ENCODE data around the gene CEP170B.
A peak's percentile ranks its signal among the peaks of the same experiment; 100 is the strongest.
"Not testable (repeated sequence)": the region's sequence is repeated elsewhere in the genome, so short reads cannot be mapped to it uniquely, and the experiment has no call there.

CEP170B gene

DNA sequence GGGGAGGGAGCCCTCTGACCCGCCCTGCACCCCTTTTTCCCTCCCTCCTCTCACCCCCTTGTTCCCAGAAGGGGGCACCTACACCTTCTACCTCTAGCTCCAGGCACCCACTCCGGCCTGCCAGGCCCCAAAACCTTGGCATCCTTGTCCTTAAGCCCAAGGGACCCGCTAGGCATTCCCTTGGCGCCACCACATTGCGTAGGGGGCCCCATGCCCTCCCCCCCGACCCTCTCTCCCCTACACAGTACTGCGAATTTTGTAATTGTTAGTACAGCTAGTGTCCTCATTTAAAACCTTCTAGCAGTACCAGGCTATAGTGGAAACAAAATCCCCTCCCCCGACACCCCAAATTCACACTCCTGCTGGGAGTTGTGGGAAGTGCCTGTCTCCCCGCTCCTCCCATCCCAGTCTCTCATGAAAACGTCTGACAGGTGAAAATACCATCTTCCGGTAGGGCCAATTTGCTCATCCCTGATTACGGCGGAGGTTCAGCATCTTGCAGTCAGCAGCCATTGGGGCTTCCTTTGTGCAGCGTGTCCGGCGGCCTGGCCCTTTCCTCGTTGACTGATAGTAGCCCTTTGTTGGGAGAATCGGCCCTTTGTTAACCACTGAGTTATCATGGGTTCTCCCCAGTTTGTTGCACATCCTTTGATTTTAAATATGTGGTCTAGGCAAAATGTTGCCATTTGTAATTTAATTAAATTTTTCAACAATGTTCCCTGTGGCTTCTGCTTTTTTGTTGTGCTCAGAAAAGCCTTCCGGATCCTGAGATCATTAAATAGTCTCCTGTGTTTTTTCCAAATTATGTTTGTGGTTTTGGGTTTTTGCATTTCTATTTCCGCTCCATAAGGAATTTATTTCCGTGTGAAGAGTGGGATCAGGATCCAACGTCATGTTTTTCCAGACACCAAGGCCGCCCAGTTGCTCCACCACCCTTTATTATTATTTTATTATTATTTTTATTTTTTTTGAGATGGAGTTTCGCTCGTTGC lies 7.9 kb upstream of the CEP170B start:
- Mint-ChIP-seq H3K27ac (no peak overlapping the region), H3K4me1 (ENCODE audit: low read depth) (no peaks in the 10 kb centered on the region)

DNA sequence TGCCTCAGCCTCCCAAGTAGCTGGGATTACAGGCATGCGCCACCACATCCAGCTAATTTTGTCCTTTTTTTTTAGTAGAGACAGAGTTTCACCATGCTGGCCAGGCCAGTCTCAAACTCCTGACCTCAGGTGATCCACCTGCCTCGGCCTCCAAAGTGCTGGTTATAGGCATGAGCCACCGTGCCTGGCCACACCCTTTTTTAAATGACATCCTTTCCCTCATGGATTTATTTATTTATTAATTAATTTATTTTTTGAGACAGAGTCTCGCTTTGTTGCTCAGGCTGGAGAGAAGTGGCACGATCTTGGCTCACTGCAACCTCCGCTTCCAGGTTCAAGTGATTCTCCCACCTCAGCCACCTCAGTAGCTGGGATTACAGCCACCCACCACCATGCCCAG lies 7.1 kb upstream of the CEP170B start:
- not testable (repeated sequence) for H3K4me3 Mint-ChIP-seq; H3K27ac Mint-ChIP-seq; H3K27me3 Mint-ChIP-seq; DNase-seq; H3K4me1 Mint-ChIP-seq (ENCODE audit: low read depth); H3K9me3 Mint-ChIP-seq; H3K36me3 Mint-ChIP-seq (ENCODE audit: low read depth)

More for the DNA sequence above, 7.9 kb upstream of the CEP170B start:
- Mint-ChIP-seq H3K4me3 (no peak overlapping the region), H3K27me3 (peaks cover 7% of the 10 kb centered on the region), H3K9me3 (no peaks in the 10 kb centered on the region), H3K36me3 (ENCODE audit: low read depth) (no peaks in the 10 kb centered on the region)
- no peak for DNase-seq

DNA sequence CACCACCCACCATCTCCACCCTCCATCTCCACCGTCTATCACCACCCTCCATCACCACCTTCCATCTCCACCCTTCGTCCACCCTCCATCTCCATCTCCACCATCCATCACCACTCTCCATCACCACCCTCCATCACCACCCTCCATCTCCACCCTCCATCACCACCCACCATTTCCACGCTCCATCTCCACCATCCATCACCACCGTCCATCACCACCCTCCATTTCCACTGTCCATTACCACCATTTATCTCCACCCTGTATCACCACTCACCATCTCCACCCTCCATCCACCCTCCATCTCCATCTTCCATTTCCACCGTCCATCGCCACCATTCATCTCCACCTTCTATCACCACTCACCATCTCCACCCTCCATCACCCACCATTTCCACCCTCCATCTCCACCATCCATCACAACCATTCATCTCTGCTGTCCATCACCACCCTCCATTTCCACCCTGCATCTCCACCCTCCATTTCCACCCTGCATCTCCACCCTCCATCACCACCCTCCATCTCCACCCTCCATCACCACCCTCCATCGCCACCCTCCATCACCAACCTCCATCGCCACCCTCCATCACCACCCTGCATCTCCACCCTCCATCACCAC lies 6.1 kb upstream of the CEP170B start:
- no peak for DNase-seq
- Mint-ChIP-seq H3K4me1 (ENCODE audit: low read depth) (no peaks in the 10 kb centered on the region), H3K36me3 (ENCODE audit: low read depth) (no peaks in the 10 kb centered on the region), H3K9me3 (no peaks in the 10 kb centered on the region), H3K4me3 (no peak overlapping the region), H3K27ac (no peak overlapping the region), H3K27me3 (peaks cover 6% of the 10 kb centered on the region)

DNA sequence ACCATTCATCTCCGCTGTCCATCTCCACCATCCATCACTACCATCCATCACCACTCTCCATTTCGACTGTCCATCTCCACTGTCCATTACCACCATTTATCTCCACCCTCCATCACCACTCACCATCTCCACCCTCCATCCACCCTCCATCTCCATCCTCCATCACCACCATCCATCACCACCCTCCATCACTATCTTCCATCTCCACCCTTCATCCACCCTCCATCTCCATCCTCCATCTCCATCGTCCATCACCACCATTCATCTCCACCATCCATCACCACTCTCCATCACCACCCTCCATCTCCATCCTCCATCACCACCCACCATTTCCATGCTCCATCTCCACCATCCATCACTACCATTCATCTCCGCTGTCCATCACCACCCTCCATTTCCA lies 5.2 kb upstream of the CEP170B start:
- Mint-ChIP-seq H3K4me1 (ENCODE audit: low read depth) (peaks cover 3% of the 10 kb centered on the region), H3K9me3 (no peaks in the 10 kb centered on the region)

DNA sequence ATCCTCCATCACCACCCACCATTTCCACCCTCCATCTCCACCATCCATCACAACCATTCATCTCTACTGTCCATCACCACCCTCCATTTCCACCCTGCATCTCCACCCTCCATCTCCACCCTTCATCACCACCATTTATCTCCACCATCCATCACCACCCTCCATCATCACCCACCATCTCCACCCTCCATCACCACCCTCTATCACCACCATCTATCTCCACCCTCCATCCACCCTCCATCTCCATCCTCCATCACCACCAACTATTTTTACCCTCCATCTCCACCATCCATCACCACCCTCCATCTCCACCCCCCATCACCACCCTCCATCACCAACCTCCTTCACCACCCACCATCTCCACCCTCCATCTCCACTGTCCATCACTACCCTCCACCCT lies 4.7 kb upstream of the CEP170B start:
- H3K9me3 Mint-ChIP-seq = no peaks in the 10 kb centered on the region
- no peak for DNase-seq
- no peak overlapping the region for H3K4me3 Mint-ChIP-seq
- peaks cover 10% of the 10 kb centered on the region for H3K27me3 Mint-ChIP-seq
- no peaks in the 10 kb centered on the region for H3K36me3 Mint-ChIP-seq (ENCODE audit: low read depth)
- H3K27ac Mint-ChIP-seq = no peak overlapping the region
- peaks cover 3% of the 10 kb centered on the region for H3K4me1 Mint-ChIP-seq (ENCODE audit: low read depth)

More for the DNA sequence above, 5.2 kb upstream of the CEP170B start:
- no peak overlapping the region for H3K4me3 Mint-ChIP-seq
- no peak for DNase-seq
- H3K27ac Mint-ChIP-seq = no peak overlapping the region
- H3K27me3 Mint-ChIP-seq = peaks cover 10% of the 10 kb centered on the region
- H3K36me3 Mint-ChIP-seq (ENCODE audit: low read depth) = no peaks in the 10 kb centered on the region

DNA sequence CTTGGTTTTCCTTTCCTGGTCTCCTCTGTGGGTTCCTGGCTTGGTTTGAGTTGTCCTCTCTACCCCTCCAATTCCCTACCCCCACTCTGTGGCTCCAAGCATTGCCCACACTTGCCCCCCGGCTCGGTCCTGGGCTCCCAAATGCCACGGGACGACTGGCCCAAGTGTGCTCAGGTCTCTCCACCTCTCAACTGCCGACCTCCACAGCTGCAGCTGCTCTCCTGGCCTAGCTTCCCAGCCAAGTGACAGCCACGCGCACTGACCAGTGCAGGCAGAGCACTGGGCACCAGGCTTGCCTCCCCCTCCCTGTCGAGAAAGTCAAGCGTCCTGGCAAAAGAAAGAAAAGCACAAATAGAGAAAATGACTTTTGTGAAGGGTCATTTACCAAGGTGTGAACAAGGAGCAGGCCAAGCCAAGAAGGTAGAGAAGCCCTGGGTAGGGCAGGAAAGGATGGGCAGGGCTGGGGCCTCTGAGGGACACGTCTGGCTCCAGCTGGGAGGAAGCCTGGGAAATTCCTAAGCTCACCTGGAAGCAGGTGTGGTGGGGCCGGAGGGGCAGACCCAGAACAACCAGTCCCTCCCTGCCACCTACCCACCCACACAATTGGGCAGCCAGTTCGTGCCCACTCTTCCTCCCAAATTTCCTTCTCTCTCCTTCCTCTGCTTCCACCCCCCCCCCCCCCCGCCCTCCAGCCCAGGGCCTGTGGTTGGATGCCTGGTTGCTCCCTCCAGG lies 1.8 kb upstream of the CEP170B start:
- no peaks in the 10 kb centered on the region for H3K36me3 Mint-ChIP-seq (ENCODE audit: low read depth)
- H3K27ac Mint-ChIP-seq = no peak overlapping the region
- peaks cover 4% of the 10 kb centered on the region for H3K4me1 Mint-ChIP-seq (ENCODE audit: low read depth)
- H3K27me3 Mint-ChIP-seq = peaks cover 24% of the 10 kb centered on the region
- no peak overlapping the region for H3K4me3 Mint-ChIP-seq
- no peak for DNase-seq
- no peaks in the 10 kb centered on the region for H3K9me3 Mint-ChIP-seq

DNA sequence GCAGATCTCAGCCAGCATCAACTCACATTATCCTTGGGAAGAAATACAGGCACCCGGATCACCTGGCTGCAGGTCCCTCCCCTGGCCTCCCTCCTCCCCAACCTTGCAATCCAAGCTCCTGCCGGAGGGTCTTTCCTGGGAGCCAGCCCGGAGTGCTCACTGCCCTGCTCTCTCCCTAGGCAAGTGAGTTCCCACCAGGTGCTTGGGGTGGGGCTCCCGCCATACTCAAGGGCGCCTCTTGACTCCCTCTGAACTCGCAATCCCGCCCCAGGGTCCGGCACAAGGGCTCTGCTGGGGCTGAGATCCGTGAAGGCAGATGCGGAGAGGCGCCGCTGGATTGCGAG lies 1.2 kb upstream of the CEP170B start:
- no peak overlapping the region for H3K27ac Mint-ChIP-seq
- DNase-seq = no peak
- no peaks in the 10 kb centered on the region for H3K36me3 Mint-ChIP-seq (ENCODE audit: low read depth)
- peaks cover 4% of the 10 kb centered on the region for H3K4me1 Mint-ChIP-seq (ENCODE audit: low read depth)
- peaks cover 24% of the 10 kb centered on the region for H3K27me3 Mint-ChIP-seq
- H3K9me3 Mint-ChIP-seq = no peaks in the 10 kb centered on the region
- H3K4me3 Mint-ChIP-seq = no peak overlapping the region

DNA sequence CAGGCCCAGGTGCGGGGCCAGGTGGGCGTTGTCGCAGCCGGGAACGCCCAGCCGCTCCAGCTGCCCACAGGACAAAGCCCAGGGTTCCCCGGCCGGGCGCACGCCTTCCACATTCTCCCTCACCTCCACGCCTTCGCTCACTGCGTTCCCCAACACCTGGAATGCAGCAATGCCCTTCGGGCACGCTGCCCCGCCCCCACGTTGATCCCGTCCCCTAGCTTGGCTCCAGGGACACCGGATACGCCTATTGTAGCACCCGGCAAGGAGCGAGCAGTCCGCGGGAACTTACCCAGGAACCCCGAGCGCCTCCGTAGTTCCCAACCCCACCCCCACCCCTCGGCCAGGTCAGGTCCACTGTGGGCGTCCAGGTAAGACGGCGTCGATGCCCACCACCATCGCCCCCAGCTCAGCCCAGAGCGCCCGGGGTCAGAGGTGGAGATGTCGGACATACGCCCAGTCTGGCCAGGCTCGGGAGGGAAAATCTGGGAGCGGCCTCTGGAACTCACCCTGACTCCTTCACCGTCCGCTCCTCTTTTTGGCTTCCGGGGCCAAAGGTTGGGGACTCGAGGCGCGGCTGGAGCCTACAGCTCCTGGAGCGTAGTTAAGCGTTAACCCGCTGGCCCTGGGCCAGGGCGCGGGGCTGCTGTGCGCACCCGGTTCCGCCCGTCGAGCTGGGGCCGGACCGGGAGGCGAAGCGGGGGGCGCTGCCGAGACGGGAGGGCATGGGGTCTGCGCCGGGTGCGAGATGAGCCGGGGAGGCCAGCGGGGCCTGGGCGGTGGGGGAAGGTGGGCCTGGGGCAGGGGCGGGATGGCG lies 594 bp upstream of the CEP170B start:
- H3K36me3 Mint-ChIP-seq (ENCODE audit: low read depth) = no peaks in the 10 kb centered on the region
- no peaks in the 10 kb centered on the region for H3K9me3 Mint-ChIP-seq
- H3K27me3 Mint-ChIP-seq = peaks cover 24% of the 10 kb centered on the region
- H3K27ac Mint-ChIP-seq = no peak overlapping the region
- no peak for DNase-seq
- H3K4me3 Mint-ChIP-seq = peak overlapping the region; percentile 47
- H3K4me1 Mint-ChIP-seq (ENCODE audit: low read depth) = peaks cover 4% of the 10 kb centered on the region

DNA sequence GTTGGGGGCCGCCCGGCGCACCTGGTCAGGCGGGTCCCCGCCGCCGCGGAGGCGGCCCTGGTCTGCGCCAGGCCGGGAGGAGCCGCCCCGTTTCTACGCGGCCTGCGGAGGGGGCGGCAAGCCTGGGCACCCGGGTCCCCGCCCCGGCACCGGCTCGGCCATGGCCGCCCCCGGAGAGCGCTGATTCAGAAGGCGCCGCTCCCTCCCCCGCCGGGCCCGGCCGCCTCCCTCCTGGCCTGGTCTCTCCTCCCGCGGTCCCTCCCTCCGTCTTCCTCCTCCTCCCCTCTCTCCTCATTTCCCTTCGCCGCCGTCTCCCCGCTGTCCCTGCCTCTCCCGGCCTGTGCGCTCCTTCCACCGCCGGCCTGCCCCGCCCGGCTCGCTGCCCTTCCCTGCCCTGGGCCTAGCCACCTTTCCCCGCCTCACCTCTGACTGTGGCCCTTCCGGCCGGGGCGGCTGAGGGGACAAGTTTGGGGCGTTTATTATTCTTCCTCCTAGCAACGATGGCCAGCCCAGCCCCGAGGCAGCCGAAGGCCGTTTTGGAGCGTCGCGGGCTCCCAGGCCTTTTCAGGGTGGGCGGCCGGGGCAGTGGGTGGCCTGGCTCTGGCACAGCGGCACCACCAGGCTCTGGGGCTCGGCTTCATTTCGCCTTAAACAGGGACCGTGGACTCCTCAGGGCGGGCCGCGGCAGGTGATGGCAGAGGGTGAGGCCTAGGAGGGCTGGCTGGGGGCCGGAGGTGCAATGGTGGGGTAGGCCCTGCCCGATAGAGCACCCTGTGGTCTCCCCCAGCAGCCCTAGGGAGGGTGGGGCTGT lies 768 bp downstream of the CEP170B start:
- peak; percentile 57 for DNase-seq
- peaks cover 4% of the 10 kb centered on the region for H3K4me1 Mint-ChIP-seq (ENCODE audit: low read depth)
- H3K36me3 Mint-ChIP-seq (ENCODE audit: low read depth) = no peaks in the 10 kb centered on the region
- no peak overlapping the region for H3K27ac Mint-ChIP-seq
- peak overlapping the region; percentile 68 for H3K4me3 Mint-ChIP-seq
- H3K27me3 Mint-ChIP-seq = peaks cover 24% of the 10 kb centered on the region
- H3K9me3 Mint-ChIP-seq = no peaks in the 10 kb centered on the region

DNA sequence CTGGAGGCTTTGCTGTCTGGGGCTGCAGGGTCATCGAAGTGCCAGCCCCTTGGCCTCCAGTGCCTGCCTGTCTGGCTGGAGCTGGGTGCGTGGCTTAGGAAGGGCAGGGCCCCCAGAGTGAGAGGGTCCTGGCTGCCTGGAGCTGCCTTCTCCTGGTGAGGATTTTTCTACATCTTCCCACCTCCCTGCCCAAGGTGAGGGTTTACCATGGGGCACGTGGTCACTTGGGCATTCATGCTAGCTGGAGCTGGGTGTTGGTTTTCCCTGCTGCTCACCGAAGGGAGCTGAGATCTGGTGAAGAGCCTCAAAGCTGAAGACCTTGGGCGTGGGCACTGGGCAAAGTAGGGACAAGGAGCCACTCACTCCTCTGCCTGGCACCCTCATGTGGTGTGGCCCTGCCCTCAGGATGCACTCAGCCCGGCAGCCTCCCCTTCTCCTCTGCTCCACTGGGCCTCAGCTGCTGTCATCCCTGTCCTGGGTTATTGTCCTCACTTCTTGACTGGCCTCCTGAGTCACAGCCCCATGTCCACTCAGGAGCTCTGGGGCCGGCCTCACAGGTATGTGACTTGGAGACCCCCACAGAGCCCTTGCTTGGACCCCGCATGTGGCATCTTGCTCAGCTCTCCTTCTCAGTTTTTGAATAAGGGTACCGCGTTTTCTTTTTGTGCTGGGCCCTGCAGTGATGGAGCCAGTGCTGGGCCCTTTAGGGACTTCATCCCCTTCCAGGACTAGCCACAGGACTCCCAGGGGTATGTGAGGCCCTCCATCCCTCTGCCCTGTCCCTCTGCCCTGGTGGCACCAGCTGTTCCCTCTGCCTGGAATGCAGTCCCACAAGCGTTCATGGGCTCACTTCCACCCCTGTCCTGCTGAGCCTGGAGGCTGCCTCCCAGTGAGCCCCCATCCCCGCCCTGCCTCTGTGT lies 1.6 kb downstream of the CEP170B start:
- Mint-ChIP-seq H3K4me1 (ENCODE audit: low read depth) (peaks cover 4% of the 10 kb centered on the region), H3K36me3 (ENCODE audit: low read depth) (no peaks in the 10 kb centered on the region), H3K9me3 (no peaks in the 10 kb centered on the region), H3K27me3 (peaks cover 24% of the 10 kb centered on the region), H3K27ac (no peak overlapping the region), H3K4me3 (peak overlapping the region; percentile 68)
- no peak for DNase-seq

DNA sequence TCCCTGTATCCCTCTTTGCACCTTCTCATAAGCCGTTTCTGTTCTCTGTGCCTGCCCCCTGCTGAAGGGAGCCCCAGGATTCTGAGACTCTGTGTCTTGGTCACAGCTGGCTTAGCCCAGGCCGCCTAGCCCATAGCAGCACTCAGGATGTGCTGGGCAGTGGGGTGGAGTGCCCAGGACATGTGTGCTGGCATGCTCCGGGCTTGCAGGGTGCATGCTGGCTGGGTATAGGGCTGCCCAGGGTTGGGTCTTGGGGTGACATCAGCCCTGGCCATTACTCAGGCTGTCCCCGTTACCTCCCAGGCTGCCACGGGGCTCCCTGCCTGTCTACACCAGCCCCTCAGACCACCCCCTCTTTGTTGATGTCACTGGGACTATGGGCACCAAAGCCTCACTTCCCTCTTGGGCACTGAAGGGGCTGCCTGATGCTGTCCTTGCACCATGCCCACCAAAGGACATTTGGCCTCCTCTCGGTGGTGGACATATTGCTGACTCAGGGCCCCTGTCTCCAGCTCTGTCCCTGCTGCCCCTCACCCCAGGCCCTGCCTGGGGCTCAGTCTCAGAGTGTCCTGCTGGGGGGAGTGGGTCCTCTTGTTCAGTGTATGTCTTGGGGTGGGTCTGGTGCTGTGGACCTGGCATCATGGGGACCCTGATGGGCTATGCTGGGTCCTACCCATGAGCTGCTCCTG lies 2.4 kb downstream of the CEP170B start:
- H3K4me3 Mint-ChIP-seq = no peak overlapping the region
- DNase-seq = no peak
- H3K36me3 Mint-ChIP-seq (ENCODE audit: low read depth) = no peaks in the 10 kb centered on the region
- no peaks in the 10 kb centered on the region for H3K9me3 Mint-ChIP-seq
- H3K4me1 Mint-ChIP-seq (ENCODE audit: low read depth) = peaks cover 4% of the 10 kb centered on the region
- no peak overlapping the region for H3K27ac Mint-ChIP-seq
- H3K27me3 Mint-ChIP-seq = peaks cover 24% of the 10 kb centered on the region

DNA sequence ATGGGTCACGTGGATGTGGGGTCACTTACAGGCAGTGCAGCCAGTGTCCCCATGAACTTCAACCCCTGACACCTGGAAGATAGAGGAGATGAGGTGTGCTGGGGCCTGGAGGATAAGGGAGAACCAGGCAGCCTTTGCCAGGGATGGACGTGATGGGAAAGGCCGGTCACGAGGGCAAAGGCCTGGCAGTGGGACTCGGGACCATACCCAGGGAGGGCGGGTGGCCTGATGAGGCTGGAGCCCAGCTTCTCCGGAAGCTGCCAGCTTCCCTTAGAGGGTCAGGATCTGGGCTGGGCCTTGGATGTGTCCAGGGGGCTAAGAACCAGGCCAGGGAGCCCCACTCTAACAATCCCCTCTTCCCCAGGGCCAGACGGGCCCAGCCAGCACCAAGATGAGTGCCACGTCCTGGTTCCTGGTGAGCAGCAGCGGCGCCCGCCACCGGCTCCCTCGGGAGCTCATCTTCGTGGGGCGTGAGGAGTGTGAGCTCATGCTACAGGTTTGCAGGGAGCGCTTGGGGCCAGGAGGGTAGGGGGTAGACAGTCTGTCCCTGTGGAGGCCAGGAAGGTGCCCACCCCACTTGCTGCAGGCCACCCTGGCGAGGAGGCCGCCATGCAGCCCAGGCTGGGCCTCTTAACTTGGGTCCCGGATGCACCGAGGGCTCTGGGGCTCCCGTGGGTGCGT lies 3.1 kb downstream of the CEP170B start:
- Mint-ChIP-seq H3K27ac (no peak overlapping the region), H3K4me1 (ENCODE audit: low read depth) (peaks cover 4% of the 10 kb centered on the region), H3K4me3 (no peak overlapping the region), H3K27me3 (peaks cover 23% of the 10 kb centered on the region), H3K9me3 (no peaks in the 10 kb centered on the region), H3K36me3 (ENCODE audit: low read depth) (no peaks in the 10 kb centered on the region)
- DNase-seq = no peak

Data from activated T-cell treated with anti-CD3 and anti-CD28 coated beads, Interleukin-2, amount 50 U/mL, for 24 hours (primary cell).